Skin epidermis (tissue), 12 donors: ENCODE data around the gene SLC35F3.

Source experiments
- H3K27ac ChIP-seq, 21 experiments: fragments of 200-600 bp; sonication (generic) in 11 of 21; one replicate each; pipeline ENCODE4 v1.5.0; 2020; ENCODE audit warnings: mild to moderate bottlenecking in 3 of 21, inconsistent platforms in 2 of 21, moderate library complexity in 2 of 21
- H3K4me3 ChIP-seq, 7 experiments: fragments of 200-600 bp; sonication (generic) in 2 of 7; one replicate each; pipeline ENCODE4 v1.5.0; 2020; ENCODE audit warnings: inconsistent platforms in 2 of 7, mild to moderate bottlenecking in 2 of 7, moderate library complexity in 1 of 7

The SLC35F3 gene

GRCh38 chr1:234009668-234010067 is 105.2 kb downstream of the SLC35F3 start:
- H3K4me3 ChIP-seq = no peak overlapping the region
- H3K27ac ChIP-seq = no peak overlapping the region

GRCh38 chr1:234014208-234014607 is 109.7 kb downstream of the SLC35F3 start:
- H3K4me3 ChIP-seq = no peak overlapping the region

GRCh38 chr1:234018816-234019215 is 114.3 kb downstream of the SLC35F3 start:
- H3K27ac ChIP-seq = no peak overlapping the region
- no peak overlapping the region for H3K4me3 ChIP-seq

More at GRCh38 chr1:234014208-234014607, 109.7 kb downstream of the SLC35F3 start:
- no peak overlapping the region for H3K27ac ChIP-seq

- H3K4me3 ChIP-seq = no peak overlapping the region
- H3K27ac ChIP-seq = no peak overlapping the region
These were observed 114.9 kb downstream of the SLC35F3 start for GRCh38 chr1:234019387-234019786.

GRCh38 chr1:234022302-234022701 is 117.8 kb downstream of the SLC35F3 start:
- H3K27ac ChIP-seq = no peak overlapping the region
- no peak overlapping the region for H3K4me3 ChIP-seq

GRCh38 chr1:234039603-234040002 is 135.1 kb downstream of the SLC35F3 start:
- no peak overlapping the region for H3K27ac ChIP-seq
- H3K4me3 ChIP-seq = no peak overlapping the region

GRCh38 chr1:234040446-234041317 is 136.2 kb downstream of the SLC35F3 start:
- Histone ChIP-seq H3K4me3 (no peak overlapping the region), H3K27ac (no peak overlapping the region)

- no peak overlapping the region for H3K27ac ChIP-seq
- no peak overlapping the region for H3K4me3 ChIP-seq
These were observed 139.6 kb downstream of the SLC35F3 start for GRCh38 chr1:234044079-234044478.

GRCh38 chr1:234047123-234047522 is 142.6 kb downstream of the SLC35F3 start:
- Histone ChIP-seq H3K4me3 (no peak overlapping the region), H3K27ac (no peak overlapping the region)

- Histone ChIP-seq H3K4me3 (no peak overlapping the region), H3K27ac (no peak overlapping the region)
These were observed 157.7 kb downstream of the SLC35F3 start for GRCh38 chr1:234062166-234062565.

- Histone ChIP-seq H3K27ac (no peak overlapping the region), H3K4me3 (no peak overlapping the region)
These were observed 161.4 kb downstream of the SLC35F3 start for GRCh38 chr1:234065794-234066447.

GRCh38 chr1:234067581-234068337 is 163.3 kb downstream of the SLC35F3 start:
- Histone ChIP-seq H3K27ac (no peak overlapping the region), H3K4me3 (no peak overlapping the region)

GRCh38 chr1:234069760-234070159 is 165.3 kb downstream of the SLC35F3 start:
- no peak overlapping the region for H3K27ac ChIP-seq
- H3K4me3 ChIP-seq = no peak overlapping the region

- Histone ChIP-seq H3K27ac (no peak overlapping the region), H3K4me3 (no peak overlapping the region)
These were observed 168.3 kb downstream of the SLC35F3 start for GRCh38 chr1:234072793-234073192.

- no peak overlapping the region for H3K27ac ChIP-seq
These were observed 173.7 kb downstream of the SLC35F3 start for GRCh38 chr1:234078143-234078542.

GRCh38 chr1:234079896-234080295 is 175.4 kb downstream of the SLC35F3 start:
- no peak overlapping the region for H3K4me3 ChIP-seq
- no peak overlapping the region for H3K27ac ChIP-seq

More at GRCh38 chr1:234078143-234078542, 173.7 kb downstream of the SLC35F3 start:
- H3K4me3 ChIP-seq = no peak overlapping the region

GRCh38 chr1:234083460-234083859 is 179.0 kb downstream of the SLC35F3 start:
- no peak overlapping the region for H3K27ac ChIP-seq
- no peak overlapping the region for H3K4me3 ChIP-seq

GRCh38 chr1:234089396-234089795 is 184.9 kb downstream of the SLC35F3 start:
- H3K27ac ChIP-seq = no peak overlapping the region
- no peak overlapping the region for H3K4me3 ChIP-seq

GRCh38 chr1:234090212-234091064 is 186.0 kb downstream of the SLC35F3 start:
- no peak overlapping the region for H3K4me3 ChIP-seq

GRCh38 chr1:234091065-234091401 is 186.6 kb downstream of the SLC35F3 start:
- no peak overlapping the region for H3K4me3 ChIP-seq
- no peak overlapping the region for H3K27ac ChIP-seq

More at GRCh38 chr1:234090212-234091064, 186.0 kb downstream of the SLC35F3 start:
- no peak overlapping the region for H3K27ac ChIP-seq
